Fibroblast of lung (primary cell): ENCODE measurements around the gene DEPDC5. TPM values are rescaled to one million over a fixed set of nuclear protein-coding genes. Genes with fewer than 3 reads are reported as not detected.
"Not testable (repeated sequence)": the region's sequence is repeated elsewhere in the genome, so short reads cannot be mapped to it uniquely, and the experiment has no call there.

Experiments used
- DNase-seq, 2 donors: peaks; one replicate each; pipeline versions ENCODE4 v3.0.0 to v3.0.0-alpha.2; 2010; ENCODE audit warnings: low read depth in 2 of 2
- H2AFZ ChIP-seq: 2 replicates; pipeline ENCODE4 v1.5.1; 2012; ENCODE audit warnings: low read length, control low read depth, inconsistent platforms
- H3K27ac ChIP-seq: 2 replicates; pipeline ENCODE4 v1.5.1; 2011; ENCODE audit warnings: low read length, control low read depth; ENCODE audit not compliant: insufficient read depth
- H3K27me3 ChIP-seq: 2 replicates; pipeline ENCODE4 v1.5.1; 2011; ENCODE audit warnings: mild to moderate bottlenecking, low read length; ENCODE audit not compliant: control insufficient read depth, insufficient read depth
- H3K36me3 ChIP-seq: 2 replicates; pipeline ENCODE4 v1.5.1; 2011; ENCODE audit warnings: low read length; ENCODE audit not compliant: control insufficient read depth, insufficient read depth
- H3K4me1 ChIP-seq: 2 replicates; pipeline ENCODE4 v1.5.1; 2011; ENCODE audit warnings: low read length; ENCODE audit not compliant: control insufficient read depth, insufficient read depth; ENCODE audit errors: extremely low read depth
- H3K4me2 ChIP-seq: 2 replicates; pipeline ENCODE4 v1.5.1; 2011; ENCODE audit warnings: low read length, control low read depth; ENCODE audit not compliant: insufficient read depth; ENCODE audit errors: extremely low read depth
- H3K4me3 ChIP-seq, 4 experiments: fragments of 200-600 bp in 1 of 4; sonication (generic) in 1 of 4; replicated peaks in 1 of 4; 2 replicates each; pipeline ENCODE4 v1.5.1; 2011 to 2016; ENCODE audit warnings: low read length in 4 of 4, low read depth in 3 of 4, mild to moderate bottlenecking in 3 of 4, control low read depth in 2 of 4, inconsistent platforms in 1 of 4, mixed read lengths in 1 of 4; ENCODE audit not compliant: insufficient read depth in 1 of 4; ENCODE audit errors: control extremely low read depth in 1 of 4
- H3K79me2 ChIP-seq: 2 replicates; pipeline ENCODE4 v1.5.1; 2012; ENCODE audit warnings: mild to moderate bottlenecking, low read length, inconsistent platforms; ENCODE audit not compliant: control insufficient read depth, insufficient read depth
- H3K9ac ChIP-seq: 2 replicates; pipeline ENCODE4 v1.5.1; 2011; ENCODE audit warnings: mild to moderate bottlenecking, low read length, control low read depth; ENCODE audit not compliant: insufficient read depth
- H3K9me3 ChIP-seq: 2 replicates; pipeline ENCODE4 v1.5.1; 2012; ENCODE audit warnings: low read depth, low read length; ENCODE audit not compliant: control insufficient read depth, insufficient read depth
- H4K20me1 ChIP-seq: 2 replicates; pipeline ENCODE4 v1.5.1; 2011; ENCODE audit warnings: low read length; ENCODE audit not compliant: control insufficient read depth, insufficient read depth; ENCODE audit errors: extremely low read depth
- EZH2 ChIP-seq: IDR thresholded peaks from 2 replicates; pipeline ENCODE4 v1.5.1; 2012; ENCODE audit warnings: low read length, control low read depth, mild to moderate bottlenecking; ENCODE audit errors: missing control alignments
- polyA plus RNA-seq, 2 donors: library from polyadenylated mRNA; depleted of rRNA in 1 of 2; stranded (reverse) in 1 of 2; unstranded in 1 of 2; fragments of >200 nt; gene quantifications; 2 replicates each; pipeline ENCODE4 v1.2.1, GENCODE V29; 2011 to 2012; ENCODE audit warnings: missing spikeins in 1 of 2
- total RNA-seq: library from RNA; depleted of rRNA; stranded (reverse); fragments of >200 nt; gene quantifications from 2 replicates; pipeline ENCODE4 v1.2.1, GENCODE V29; 2014
- TF ChIP-seq, protein P1 (sequence below), 2 donors: IDR thresholded peaks in 1 of 2; conservative IDR thresholded peaks in 1 of 2; 1 replicate in 1 of 2; 2 replicates in 1 of 2; pipeline ENCODE4 v1.5.1; 2011 to 2012; ENCODE audit warnings: low read length in 2 of 2, control low read depth in 1 of 2, inconsistent platforms in 1 of 2, low read depth in 1 of 2, mild to moderate bottlenecking in 1 of 2

Gene DEPDC5
- total and polyA plus RNA-seq, 2 donors (not counting 1 experiment from before 2014, with no cell fraction given) = 10.4 to 10.7 TPM

DNA sequence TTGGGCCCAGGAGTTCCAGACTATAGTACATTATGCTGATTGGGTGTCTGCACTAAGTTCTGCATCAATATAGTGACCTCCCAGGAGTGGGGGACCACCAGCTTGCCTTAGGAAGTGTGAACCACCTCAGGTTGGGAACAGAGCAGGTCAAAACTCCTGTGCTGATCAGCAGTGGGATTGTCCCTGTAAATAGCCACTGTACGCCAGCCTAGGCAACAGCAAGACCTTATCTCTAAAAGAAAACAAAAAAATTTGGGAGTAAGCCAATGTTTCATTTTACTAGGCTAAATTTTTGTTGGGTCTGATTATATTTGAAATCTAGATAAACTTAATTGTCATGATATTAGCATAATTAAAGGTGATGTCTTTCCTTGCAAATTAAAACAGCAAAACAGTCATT is 3.4 kb downstream of the DEPDC5 start:
- H4K20me1 ChIP-seq = no peaks in the 10 kb centered on the region
- H3K4me1 ChIP-seq = peaks cover 14% of the 10 kb centered on the region
- H3K27me3 ChIP-seq = no peaks in the 10 kb centered on the region
- no peak for TF ChIP-seq EZH2
- TF ChIP-seq, protein P1, sequence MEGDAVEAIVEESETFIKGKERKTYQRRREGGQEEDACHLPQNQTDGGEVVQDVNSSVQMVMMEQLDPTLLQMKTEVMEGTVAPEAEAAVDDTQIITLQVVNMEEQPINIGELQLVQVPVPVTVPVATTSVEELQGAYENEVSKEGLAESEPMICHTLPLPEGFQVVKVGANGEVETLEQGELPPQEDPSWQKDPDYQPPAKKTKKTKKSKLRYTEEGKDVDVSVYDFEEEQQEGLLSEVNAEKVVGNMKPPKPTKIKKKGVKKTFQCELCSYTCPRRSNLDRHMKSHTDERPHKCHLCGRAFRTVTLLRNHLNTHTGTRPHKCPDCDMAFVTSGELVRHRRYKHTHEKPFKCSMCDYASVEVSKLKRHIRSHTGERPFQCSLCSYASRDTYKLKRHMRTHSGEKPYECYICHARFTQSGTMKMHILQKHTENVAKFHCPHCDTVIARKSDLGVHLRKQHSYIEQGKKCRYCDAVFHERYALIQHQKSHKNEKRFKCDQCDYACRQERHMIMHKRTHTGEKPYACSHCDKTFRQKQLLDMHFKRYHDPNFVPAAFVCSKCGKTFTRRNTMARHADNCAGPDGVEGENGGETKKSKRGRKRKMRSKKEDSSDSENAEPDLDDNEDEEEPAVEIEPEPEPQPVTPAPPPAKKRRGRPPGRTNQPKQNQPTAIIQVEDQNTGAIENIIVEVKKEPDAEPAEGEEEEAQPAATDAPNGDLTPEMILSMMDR (conservative IDR thresholded peaks at IDR 0.05 in 1 of 2, IDR thresholded peaks at IDR 0.05 in 1 of 2; ENCODE audit: low read depth in 1 of 2, low read length in 2 of 2) = no peak
- no peak overlapping the region for H3K9ac ChIP-seq
- no peak for DNase-seq
- no peak overlapping the region for H3K4me2 ChIP-seq
- H3K27ac ChIP-seq = no peak overlapping the region
- no peaks in the 10 kb centered on the region for H3K9me3 ChIP-seq
- no peak overlapping the region for H3K4me3 ChIP-seq
- H3K79me2 ChIP-seq = peaks cover 3% of the 10 kb centered on the region
- no peaks in the 10 kb centered on the region for H3K36me3 ChIP-seq
- no peak overlapping the region for H2AFZ ChIP-seq

DNA sequence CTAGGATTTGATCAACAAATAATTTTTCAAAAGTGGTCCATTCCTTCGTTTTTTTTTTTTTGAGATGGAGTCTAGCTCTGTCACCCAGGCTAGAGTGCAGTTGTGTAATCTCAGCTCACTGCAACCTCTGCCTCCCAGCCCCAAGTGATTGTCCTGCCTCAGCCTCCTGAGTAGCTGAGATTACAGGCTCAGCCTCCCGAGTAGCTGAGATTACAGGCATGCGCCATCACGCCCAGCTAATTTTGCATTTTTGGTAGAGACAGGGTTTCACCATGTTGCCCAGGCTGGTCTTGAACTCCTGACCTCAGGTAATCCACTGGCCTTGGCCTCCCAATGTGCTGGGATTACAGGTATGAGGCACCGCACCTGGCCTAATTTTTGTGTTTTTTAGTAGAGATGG is 5.0 kb downstream of the DEPDC5 start:
- H2AFZ ChIP-seq, H3K9ac ChIP-seq, H4K20me1 ChIP-seq, H3K27ac ChIP-seq, H3K9me3 ChIP-seq, DNase-seq, H3K4me3 ChIP-seq, H3K79me2 ChIP-seq, H3K4me1 ChIP-seq, H3K4me2 ChIP-seq, H3K27me3 ChIP-seq, H3K36me3 ChIP-seq: not testable (repeated sequence)

DNA sequence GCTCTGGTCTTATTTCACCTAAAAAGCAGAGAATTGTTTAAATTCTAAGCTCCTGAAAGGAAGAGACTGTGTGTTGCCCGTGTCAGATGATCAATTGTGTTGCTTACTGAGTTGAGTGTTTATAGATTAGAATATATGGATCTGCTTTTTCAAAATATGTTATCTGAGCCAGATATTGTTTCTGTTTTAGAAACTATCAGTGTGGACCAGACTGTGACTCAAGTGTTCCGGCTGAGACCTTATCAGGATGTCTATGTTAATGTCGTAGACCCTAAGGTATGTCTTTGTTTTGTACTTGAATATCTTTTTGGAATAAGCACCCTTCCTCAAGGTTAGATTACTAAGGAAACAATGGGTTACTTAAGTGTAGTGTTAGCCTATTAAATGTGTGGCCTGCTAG is 11.0 kb downstream of the DEPDC5 start:
- Histone ChIP-seq H3K27ac (no peak overlapping the region), H3K9me3 (no peaks in the 10 kb centered on the region), H3K9ac (no peak overlapping the region), H3K27me3 (no peaks in the 10 kb centered on the region), H3K79me2 (no peaks in the 10 kb centered on the region), H4K20me1 (no peaks in the 10 kb centered on the region), H2AFZ (no peak overlapping the region), H3K4me3 (no peak overlapping the region), H3K4me2 (no peak overlapping the region), H3K36me3 (no peaks in the 10 kb centered on the region), H3K4me1 (no peaks in the 10 kb centered on the region)
- TF ChIP-seq, protein P1 (conservative IDR thresholded peaks at IDR 0.05 in 1 of 2, IDR thresholded peaks at IDR 0.05 in 1 of 2; ENCODE audit: low read depth in 1 of 2, low read length in 2 of 2) = no peak
- no peak for DNase-seq
